Measurements from ENCODE around the gene SYNGR2. TPM values are rescaled to one million over a fixed set of nuclear protein-coding genes. Genes with fewer than 3 reads are reported as not detected.

The SYNGR2 gene
- total and polyA plus RNA-seq, 9 of the 15 experiments (the other 6 are each of a cell fraction or from before 2014, with no cell fraction given): 1.4 to 173 (median 87.8) TPM

DNA sequence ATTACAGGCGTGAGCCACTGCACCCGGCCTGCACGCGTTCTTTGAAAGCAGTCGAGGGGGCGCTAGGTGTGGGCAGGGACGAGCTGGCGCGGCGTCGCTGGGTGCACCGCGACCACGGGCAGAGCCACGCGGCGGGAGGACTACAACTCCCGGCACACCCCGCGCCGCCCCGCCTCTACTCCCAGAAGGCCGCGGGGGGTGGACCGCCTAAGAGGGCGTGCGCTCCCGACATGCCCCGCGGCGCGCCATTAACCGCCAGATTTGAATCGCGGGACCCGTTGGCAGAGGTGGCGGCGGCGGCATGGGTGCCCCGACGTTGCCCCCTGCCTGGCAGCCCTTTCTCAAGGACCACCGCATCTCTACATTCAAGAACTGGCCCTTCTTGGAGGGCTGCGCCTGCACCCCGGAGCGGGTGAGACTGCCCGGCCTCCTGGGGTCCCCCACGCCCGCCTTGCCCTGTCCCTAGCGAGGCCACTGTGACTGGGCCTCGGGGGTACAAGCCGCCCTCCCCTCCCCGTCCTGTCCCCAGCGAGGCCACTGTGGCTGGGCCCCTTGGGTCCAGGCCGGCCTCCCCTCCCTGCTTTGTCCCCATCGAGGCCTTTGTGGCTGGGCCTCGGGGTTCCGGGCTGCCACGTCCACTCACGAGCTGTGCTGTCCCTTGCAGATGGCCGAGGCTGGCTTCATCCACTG is 45.8 kb downstream of the SYNGR2 start, which contains the start of gene BIRC5 (continued):
- TF ChIP-seq, protein P1, sequence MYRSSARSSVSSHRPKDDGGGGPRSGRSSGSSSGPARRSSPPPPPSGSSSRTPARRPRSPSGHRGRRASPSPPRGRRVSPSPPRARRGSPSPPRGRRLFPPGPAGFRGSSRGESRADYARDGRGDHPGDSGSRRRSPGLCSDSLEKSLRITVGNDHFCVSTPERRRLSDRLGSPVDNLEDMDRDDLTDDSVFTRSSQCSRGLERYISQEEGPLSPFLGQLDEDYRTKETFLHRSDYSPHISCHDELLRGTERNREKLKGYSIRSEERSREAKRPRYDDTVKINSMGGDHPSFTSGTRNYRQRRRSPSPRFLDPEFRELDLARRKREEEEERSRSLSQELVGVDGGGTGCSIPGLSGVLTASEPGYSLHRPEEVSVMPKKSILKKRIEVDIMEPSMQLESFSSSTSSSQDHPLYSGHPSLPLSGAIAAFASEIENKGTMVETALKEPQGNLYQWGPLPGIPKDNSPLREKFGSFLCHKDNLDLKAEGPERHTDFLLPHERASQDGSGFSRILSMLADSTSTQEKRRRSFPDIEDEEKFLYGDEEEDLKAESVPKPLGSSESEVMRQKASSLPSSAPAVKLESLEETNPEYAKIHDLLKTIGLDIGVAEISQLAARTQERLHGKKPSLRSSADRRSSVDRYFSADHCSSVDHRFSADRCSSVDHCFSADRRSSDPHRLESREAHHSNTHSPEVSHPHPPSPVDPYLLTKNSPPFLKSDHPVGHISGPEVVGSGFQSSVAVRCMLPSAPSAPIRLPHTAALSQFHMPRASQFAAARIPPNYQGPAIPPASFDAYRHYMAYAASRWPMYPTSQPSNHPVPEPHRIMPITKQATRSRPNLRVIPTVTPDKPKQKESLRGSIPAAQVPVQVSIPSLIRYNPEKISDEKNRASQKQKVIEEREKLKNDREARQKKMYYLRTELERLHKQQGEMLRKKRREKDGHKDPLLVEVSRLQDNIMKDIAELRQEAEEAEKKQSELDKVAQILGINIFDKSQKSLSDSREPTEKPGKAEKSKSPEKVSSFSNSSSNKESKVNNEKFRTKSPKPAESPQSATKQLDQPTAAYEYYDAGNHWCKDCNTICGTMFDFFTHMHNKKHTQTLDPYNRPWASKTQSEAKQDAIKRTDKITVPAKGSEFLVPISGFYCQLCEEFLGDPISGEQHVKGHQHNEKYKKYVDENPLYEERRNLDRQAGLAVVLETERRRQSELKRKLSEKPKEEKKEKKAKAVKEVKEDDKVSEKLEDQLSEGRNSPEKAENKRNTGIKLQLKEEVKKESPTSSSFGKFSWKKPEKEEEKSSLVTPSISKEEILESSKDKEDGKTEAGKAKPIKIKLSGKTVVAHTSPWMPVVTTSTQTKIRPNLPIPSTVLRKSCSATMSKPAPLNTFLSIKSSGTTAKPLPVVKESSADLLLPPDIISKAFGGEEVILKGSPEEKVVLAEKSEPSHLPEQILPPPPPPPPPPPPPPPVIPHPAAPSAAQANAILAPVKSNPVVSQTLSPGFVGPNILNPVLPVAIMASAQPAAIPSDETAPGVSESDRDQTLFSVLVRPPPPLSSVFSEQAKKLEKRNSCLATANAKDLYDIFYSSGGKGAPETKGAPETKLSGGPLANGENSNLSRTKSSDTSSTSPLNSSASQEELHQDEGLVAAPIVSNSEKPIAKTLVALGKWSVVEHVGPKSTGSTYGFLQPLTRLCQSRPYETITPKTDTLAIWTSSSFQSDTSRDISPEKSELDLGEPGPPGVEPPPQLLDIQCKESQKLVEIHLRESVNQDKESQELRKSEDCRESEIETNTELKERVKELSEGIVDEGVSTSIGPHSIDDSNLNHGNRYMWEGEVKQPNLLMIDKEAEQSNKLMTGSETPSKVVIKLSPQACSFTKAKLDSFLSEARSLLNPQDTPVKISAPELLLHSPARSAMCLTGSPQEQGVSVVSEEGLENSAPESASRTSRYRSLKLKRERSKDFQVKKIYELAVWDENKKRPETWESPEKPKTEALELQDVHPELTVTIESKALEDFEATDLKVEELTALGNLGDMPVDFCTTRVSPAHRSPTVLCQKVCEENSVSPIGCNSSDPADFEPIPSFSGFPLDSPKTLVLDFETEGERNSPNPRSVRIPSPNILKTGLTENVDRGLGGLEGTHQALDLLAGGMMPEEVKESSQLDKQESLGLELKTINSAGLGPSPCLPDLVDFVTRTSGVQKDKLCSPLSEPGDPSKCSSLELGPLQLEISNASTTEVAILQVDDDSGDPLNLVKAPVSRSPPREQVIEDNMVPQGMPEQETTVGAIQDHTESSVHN (IDR thresholded peaks at IDR 0.05; ENCODE audit: borderline replicate concordance in 1 of 2, low read depth in 1 of 2): no peak
- 0 out of 2 replicates have a peak, but pooled peaks have one; percentile 8 for TF ChIP-seq ZNF384 (IDR thresholded peaks at IDR 0.05; ENCODE audit: low read depth, low read length)
- no peak for TF ChIP-seq ZNF444 (CRISPR knock-in tag; IDR thresholded peaks at IDR 0.05)
- TF ChIP-seq, protein P2, sequence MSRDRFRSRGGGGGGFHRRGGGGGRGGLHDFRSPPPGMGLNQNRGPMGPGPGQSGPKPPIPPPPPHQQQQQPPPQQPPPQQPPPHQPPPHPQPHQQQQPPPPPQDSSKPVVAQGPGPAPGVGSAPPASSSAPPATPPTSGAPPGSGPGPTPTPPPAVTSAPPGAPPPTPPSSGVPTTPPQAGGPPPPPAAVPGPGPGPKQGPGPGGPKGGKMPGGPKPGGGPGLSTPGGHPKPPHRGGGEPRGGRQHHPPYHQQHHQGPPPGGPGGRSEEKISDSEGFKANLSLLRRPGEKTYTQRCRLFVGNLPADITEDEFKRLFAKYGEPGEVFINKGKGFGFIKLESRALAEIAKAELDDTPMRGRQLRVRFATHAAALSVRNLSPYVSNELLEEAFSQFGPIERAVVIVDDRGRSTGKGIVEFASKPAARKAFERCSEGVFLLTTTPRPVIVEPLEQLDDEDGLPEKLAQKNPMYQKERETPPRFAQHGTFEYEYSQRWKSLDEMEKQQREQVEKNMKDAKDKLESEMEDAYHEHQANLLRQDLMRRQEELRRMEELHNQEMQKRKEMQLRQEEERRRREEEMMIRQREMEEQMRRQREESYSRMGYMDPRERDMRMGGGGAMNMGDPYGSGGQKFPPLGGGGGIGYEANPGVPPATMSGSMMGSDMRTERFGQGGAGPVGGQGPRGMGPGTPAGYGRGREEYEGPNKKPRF (IDR thresholded peaks at IDR 0.05; ENCODE audit: low read depth, low read length): no peak
- TF ChIP-seq, protein P3, sequence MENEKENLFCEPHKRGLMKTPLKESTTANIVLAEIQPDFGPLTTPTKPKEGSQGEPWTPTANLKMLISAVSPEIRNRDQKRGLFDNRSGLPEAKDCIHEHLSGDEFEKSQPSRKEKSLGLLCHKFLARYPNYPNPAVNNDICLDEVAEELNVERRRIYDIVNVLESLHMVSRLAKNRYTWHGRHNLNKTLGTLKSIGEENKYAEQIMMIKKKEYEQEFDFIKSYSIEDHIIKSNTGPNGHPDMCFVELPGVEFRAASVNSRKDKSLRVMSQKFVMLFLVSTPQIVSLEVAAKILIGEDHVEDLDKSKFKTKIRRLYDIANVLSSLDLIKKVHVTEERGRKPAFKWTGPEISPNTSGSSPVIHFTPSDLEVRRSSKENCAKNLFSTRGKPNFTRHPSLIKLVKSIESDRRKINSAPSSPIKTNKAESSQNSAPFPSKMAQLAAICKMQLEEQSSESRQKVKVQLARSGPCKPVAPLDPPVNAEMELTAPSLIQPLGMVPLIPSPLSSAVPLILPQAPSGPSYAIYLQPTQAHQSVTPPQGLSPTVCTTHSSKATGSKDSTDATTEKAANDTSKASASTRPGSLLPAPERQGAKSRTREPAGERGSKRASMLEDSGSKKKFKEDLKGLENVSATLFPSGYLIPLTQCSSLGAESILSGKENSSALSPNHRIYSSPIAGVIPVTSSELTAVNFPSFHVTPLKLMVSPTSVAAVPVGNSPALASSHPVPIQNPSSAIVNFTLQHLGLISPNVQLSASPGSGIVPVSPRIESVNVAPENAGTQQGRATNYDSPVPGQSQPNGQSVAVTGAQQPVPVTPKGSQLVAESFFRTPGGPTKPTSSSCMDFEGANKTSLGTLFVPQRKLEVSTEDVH (IDR thresholded peaks at IDR 0.05; ENCODE audit: low read depth, partially characterized antibody): peak; percentile 78
- TF ChIP-seq ZNF668 (CRISPR knock-in tag; IDR thresholded peaks at IDR 0.05): no peak
- peak; percentile 72; the same call in 1 of the 2 replicates for TF ChIP-seq TOE1 (IDR thresholded peaks at IDR 0.05; ENCODE audit: borderline replicate concordance)
- TF ChIP-seq TOE1 (CRISPR knock-in tag; IDR thresholded peaks at IDR 0.05; ENCODE audit: borderline replicate concordance, low read depth): no peak; the same call in 1 of the 2 replicates
- TF ChIP-seq, protein P4, sequence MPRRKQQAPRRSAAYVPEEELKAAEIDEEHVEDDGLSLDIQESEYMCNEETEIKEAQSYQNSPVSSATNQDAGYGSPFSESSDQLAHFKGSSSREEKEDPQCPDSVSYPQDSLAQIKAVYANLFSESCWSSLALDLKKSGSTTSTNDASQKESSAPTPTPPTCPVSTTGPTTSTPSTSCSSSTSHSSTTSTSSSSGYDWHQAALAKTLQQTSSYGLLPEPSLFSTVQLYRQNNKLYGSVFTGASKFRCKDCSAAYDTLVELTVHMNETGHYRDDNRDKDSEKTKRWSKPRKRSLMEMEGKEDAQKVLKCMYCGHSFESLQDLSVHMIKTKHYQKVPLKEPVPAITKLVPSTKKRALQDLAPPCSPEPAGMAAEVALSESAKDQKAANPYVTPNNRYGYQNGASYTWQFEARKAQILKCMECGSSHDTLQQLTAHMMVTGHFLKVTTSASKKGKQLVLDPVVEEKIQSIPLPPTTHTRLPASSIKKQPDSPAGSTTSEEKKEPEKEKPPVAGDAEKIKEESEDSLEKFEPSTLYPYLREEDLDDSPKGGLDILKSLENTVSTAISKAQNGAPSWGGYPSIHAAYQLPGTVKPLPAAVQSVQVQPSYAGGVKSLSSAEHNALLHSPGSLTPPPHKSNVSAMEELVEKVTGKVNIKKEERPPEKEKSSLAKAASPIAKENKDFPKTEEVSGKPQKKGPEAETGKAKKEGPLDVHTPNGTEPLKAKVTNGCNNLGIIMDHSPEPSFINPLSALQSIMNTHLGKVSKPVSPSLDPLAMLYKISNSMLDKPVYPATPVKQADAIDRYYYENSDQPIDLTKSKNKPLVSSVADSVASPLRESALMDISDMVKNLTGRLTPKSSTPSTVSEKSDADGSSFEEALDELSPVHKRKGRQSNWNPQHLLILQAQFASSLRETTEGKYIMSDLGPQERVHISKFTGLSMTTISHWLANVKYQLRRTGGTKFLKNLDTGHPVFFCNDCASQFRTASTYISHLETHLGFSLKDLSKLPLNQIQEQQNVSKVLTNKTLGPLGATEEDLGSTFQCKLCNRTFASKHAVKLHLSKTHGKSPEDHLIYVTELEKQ (CRISPR knock-in tag; IDR thresholded peaks at IDR 0.05): no peak

All from K562 (cell line).